Renal cortex interstitium (tissue), 11 donors: ENCODE data around the gene SLC10A2. TPM values are rescaled to one million over a fixed set of nuclear protein-coding genes. Genes with fewer than 3 reads are reported as not detected.

Source experiments
- DNase-seq, 11 donors: peaks; one replicate each; pipeline ENCODE4 v3.0.0-alpha.2; 2013; ENCODE audit warnings: low read depth in 9 of 11, low spot score in 4 of 11; ENCODE audit errors: extremely low read depth in 1 of 11
- polyA plus RNA-seq, 3 donors: library from polyadenylated mRNA; unstranded; fragments of 120-200 nt; gene quantifications; one replicate each; pipeline ENCODE4 v1.2.1, GENCODE V29; 2013; ENCODE audit not compliant: insufficient read length in 3 of 3

SLC10A2 gene
- polyA plus RNA-seq, 3 donors = 0.58 to 2.8 (median 1.2) TPM

DNA sequence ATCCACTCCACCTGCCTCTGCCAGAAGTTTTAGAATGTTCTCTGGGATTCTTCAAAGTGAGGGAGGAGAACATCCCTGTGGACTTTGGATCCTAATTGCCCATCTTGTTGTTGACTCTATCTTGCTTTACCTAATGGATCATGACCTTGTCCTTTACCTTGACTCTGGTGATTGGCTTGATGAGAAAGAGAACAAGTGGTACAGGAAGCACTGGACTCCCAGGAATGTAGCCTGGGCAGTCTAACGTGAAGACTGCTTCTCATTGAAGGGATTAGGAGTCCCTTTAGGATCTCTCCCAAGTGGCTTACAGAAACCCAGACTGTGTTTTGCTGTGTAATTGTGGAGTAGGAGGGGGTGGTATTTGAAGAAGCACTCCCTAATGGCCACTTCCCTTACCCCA lies 63.9 kb downstream of the SLC10A2 start:
- no peak for DNase-seq

DNA sequence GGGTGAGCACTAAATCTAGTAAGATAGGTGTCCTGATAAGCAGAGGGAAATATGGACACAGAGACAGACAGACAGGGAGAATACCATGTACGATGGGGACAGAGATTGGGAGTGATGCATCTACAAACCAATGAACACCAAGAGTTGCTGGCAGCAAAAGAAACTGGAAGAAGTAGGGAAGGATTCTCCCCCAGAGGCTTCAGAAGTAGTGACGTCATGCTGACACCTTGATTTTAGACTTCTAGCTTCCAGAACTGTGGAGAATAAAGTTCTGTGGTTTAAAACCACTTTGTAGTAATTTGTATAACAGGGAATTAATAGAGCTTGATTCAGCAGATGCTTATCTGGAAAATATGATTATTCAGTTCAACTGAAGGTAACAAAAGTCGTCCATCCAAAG lies 66.1 kb downstream of the SLC10A2 start:
- DNase-seq = no peak

DNA sequence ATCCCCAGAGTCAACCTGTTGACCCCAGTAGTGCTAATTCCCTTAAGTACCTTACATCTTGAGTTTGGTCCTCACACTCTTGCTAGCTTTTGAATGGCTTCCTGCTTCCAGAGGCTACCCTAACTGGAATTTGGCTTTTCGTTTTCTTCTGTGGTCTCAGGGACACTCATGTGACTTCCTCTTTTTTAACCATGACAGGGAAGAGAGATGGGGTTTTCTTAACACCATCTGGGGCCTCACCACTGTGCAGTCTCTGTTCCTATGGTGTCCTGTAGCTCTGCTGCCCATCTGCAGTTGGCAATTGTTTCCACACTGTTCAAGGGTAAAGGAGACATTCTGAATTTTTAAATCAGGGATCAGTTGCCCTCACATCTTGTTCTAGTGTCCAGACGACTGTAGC lies 66.7 kb downstream of the SLC10A2 start:
- DNase-seq = no peak

Other genes starting within 250 kb of the SLC10A2 start
- gene ERCC5, start 220.4 kb downstream of the SLC10A2 start, polyA plus RNA-seq = 10 to 100 TPM; 66.0 to 95.4 (median 82.5) TPM